Iris pigment epithelial cell (primary cell): ENCODE results near the gene SKP2.

Source experiments
- DNase-seq: peaks from one replicate; pipeline ENCODE4 v3.0.0-alpha.2; 2011; ENCODE audit warnings: low read depth

The SKP2 gene

GRCh38 chr5:36200513-36200912, 48.6 kb downstream of the SKP2 start:
- DNase-seq, result peak; percentile 81

DNA sequence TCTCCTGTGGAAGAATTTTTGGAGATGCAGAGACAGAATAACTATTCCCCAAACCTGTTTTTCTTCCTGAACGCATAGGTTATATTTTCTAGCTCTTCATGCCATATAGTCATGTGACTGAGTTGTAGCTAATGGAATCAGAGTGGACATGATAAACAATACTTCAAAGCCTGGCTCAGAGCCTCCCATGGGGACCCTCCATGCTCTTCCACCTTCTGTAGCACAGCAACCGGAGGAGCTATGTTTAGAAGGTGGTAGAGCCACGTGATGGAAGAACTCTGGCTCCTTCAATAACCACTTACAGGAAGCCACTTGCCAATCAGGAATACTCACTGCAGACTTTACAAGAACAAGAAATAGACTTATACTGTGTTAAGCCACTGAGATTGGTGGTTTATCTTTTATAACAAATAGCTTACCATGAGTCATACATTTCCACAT, 50.6 kb downstream of the SKP2 start:
- peak; percentile 88 for DNase-seq

- DNase-seq, result no peak
Observed at GRCh38 chr5:36205329-36205728, 53.4 kb downstream of the SKP2 start.

DNA sequence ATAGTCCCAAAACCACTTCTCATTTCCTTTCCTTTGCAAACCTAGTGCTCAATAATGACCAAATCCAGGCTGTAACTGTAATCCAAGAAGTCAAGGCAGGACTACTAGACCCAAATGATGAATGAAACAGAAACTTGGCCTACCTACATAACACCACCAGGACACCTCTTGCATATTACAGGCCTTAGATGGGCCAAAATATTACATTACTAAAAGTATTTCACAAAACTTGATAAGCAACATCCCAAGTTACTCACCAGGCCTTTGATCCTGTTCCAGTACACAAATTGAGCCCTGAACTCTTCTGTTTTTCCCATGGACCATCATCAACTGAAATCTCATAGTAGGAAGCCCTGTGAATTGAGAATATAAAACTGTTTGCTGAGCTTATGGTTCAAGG, 55.0 kb downstream of the SKP2 start:
- DNase-seq, result peak; percentile 32

GRCh38 chr5:36208786-36209185, 56.9 kb downstream of the SKP2 start:
- no peak for DNase-seq

DNA sequence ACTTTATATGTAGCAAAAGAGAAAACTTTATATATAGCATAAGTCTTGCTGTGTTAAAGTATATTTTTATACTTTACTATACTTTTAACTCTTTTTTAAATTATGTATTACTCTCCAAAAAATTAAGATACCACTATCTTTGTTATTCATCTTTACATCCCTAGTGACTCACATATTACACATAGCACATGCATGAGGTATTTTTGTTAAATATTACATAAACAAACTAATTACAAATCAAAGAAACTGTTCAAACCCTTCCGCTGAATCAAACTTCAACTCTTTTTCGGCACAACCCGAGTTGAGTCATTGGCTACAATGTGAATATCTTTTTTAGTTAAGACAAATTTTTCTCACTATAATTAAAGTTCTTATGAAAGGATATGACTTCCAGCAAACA, 57.8 kb downstream of the SKP2 start:
- DNase-seq, result peak; percentile 51

DNA sequence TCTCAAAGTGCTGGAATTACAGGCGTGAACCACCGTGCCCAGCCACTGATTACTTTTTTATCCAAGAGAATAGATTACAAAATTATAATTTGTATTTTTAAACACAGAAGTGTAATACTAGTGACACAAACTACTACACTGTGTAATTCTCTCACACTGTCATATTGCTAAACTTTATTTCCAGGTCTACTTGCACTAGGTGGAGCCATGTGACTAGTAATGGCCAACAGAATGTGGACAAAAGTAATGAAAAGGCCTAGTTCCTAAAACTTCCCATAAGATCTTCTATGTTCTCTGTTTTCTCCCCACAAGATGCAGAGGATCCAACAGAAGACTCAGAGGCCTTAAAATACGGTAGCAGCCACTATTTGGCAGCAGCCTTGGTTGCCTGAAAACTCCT, 62.5 kb downstream of the SKP2 start:
- DNase-seq, result no peak

- DNase-seq, result peak; percentile 15
Observed at GRCh38 chr5:36215910-36216309, 64.0 kb downstream of the SKP2 start.

GRCh38 chr5:36217567-36217966, 65.7 kb downstream of the SKP2 start:
- DNase-seq, result no peak

GRCh38 chr5:36217988-36218387, 66.1 kb downstream of the SKP2 start:
- no peak for DNase-seq

- DNase-seq, result no peak
Observed at GRCh38 chr5:36222620-36223019, 70.7 kb downstream of the SKP2 start.

DNA sequence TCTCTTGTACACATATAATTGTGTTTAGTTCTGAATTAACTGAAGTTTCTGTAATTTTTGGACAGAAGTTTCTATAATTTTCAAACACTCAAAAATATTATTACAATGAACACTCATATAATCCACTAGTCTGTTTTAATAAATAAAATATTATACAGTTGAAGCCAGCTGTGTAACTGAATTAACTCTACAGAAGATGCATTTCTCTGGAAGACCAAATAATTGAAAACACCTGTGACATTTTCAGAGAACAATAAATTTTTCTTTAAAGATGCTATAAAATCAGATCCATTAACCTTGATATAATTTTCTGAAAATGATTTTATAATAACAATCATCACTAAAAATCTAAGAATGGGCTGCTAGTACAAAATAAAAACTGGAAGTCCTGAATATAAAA, 75.1 kb downstream of the SKP2 start:
- DNase-seq, result no peak

- no peak for DNase-seq
Observed at GRCh38 chr5:36228505-36228904, 76.6 kb downstream of the SKP2 start.

- no peak for DNase-seq
Observed at GRCh38 chr5:36230151-36230790, 78.4 kb downstream of the SKP2 start.

DNA sequence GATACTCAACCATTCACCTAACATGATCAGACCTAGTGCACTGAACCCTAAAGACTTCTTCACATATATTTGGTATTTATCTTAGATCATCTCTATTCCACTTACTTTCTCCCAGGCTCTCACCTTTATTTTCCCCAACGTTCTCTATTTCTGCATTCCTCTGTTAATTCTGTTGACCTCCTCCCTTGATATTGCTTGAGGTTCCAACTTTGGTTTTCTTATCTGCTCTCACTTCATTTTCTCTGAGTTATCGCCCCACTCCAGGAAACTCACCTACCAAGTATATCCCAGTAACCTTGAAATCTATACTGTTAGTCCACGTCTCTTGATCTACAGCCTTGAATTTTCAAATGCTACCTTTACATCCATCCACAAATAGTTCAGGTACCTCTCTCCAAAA, 80.6 kb downstream of the SKP2 start:
- DNase-seq, result no peak
